ENCODE results near the gene AP1G2. TPM values are rescaled to one million over a fixed set of nuclear protein-coding genes. Genes with fewer than 3 reads are reported as not detected.

Gene AP1G2
- polyA plus RNA-seq, 1 donor from 2014 or later, result 127 TPM

DNA sequence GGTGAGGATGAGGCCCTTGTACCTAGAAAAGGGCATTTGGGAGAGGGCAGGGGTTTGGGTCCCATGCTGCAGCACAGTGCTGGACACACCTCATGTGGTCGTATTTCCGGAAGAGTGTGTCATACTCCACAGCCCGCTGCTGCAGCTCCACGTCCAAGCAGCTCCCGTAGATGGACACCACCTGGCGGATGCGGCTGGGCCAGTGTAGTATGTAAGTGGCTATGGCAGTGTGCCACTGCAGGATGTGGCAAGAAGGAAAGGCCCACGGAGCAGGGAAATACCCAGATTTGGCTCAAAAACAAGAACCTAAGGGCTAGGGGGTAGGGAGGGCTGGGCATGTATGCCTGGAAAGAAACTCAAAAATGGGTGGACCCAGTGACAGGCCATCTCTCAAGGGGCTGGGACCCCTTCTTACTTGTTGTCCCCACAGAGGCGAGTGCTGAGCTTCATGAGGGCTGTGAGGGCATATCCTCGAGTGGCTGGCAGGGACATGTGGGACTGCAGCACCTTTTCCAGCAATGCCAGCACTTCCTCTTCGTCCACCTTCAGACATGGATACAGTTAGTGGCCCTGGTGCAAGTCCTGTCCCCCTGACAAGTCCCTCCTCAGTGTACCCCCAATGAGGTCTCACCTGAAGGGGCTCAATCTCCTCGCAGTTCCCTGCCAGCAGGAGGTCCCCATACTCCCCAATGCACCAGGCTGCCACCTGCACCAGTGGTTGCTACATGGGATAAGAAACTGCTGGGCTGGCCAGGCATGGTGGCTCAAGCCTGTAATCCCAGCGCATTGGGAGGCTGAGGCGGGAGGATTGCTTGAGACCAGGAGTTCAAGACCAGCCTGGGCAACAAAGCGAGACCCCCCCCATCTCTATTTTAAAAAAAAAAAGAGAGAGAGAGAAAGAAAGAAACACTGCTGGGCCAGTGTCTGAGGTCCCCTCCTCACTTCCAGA lies 5.4 kb downstream of the AP1G2 start:
- Histone ChIP-seq H4K20me1 (ENCODE audit: insufficient read depth) (no peaks in the 10 kb centered on the region), H3K9ac (ENCODE audit: low read length) (peak overlapping the region; percentile 5), H3K9me3 (ENCODE audit: low read length) (no peaks in the 10 kb centered on the region), H3K9me2 (ENCODE audit: insufficient read depth, low read length) (no peaks in the 10 kb centered on the region), H3K27me3 (ENCODE audit: insufficient read depth, low read depth, low read length) (no peaks in the 10 kb centered on the region), H3K79me2 (replicated peaks; ENCODE audit: insufficient read depth, low read length) (peaks cover 7% of the 10 kb centered on the region), H3K36me3 (ENCODE audit: insufficient read depth, low read length) (no peaks in the 10 kb centered on the region), H3K27ac (ENCODE audit: low read length) (no peak overlapping the region), H2AFZ (ENCODE audit: low read depth, low read length) (no peak overlapping the region), H3F3A (ENCODE audit: insufficient read depth, low read length, poor library complexity, severe bottlenecking) (no peaks in the 10 kb centered on the region), H3K4me3 (ENCODE audit: low read length) (no peak overlapping the region), H3K4me2 (ENCODE audit: low read length) (no peak overlapping the region)
- TF ChIP-seq RAD21 (conservative IDR thresholded peaks at IDR 0.05), result no peak

- no peak overlapping the region for H3K4me3 ChIP-seq (ENCODE audit: low read length)
- no peaks in the 10 kb centered on the region for H3F3A ChIP-seq (ENCODE audit: insufficient read depth, low read length, poor library complexity, severe bottlenecking)
- H3K9me2 ChIP-seq (ENCODE audit: insufficient read depth, low read length), result no peaks in the 10 kb centered on the region
- TF ChIP-seq POLR2AphosphoS5 (IDR thresholded peaks at IDR 0.05) (no peak), MXI1 (conservative IDR thresholded peaks at IDR 0.05; ENCODE audit: poor library complexity, severe bottlenecking) (no peak), CTCF (IDR thresholded peaks at IDR 0.05; ENCODE audit: poor library complexity, severe bottlenecking) (no peak), RAD21 (conservative IDR thresholded peaks at IDR 0.05) (no peak), TAF1 (IDR thresholded peaks at IDR 0.05; ENCODE audit: low read depth) (no peak), EZH2 (IDR thresholded peaks at IDR 0.05; ENCODE audit: borderline replicate concordance, insufficient read depth, low read length, poor library complexity, severe bottlenecking) (no peak), REST (IDR thresholded peaks at IDR 0.05; ENCODE audit: borderline replicate concordance) (no peak), SMC3 (conservative IDR thresholded peaks at IDR 0.05; ENCODE audit: poor library complexity) (no peak), EP300 (conservative IDR thresholded peaks at IDR 0.05; ENCODE audit: poor library complexity, severe bottlenecking) (no peak)
- H3K79me2 ChIP-seq (replicated peaks; ENCODE audit: insufficient read depth, low read length), result peaks cover 16% of the 10 kb centered on the region
- no peak overlapping the region for H3K4me2 ChIP-seq (ENCODE audit: low read length)
- H2AFZ ChIP-seq (ENCODE audit: low read depth, low read length), result no peak overlapping the region
- no peaks in the 10 kb centered on the region for H3K36me3 ChIP-seq (ENCODE audit: insufficient read depth, low read length)
- H3K9ac ChIP-seq (ENCODE audit: low read length), result peak overlapping the region; percentile 15
- no peak overlapping the region for H3K27ac ChIP-seq (ENCODE audit: low read length)
- H3K9me3 ChIP-seq (ENCODE audit: low read length), result no peaks in the 10 kb centered on the region
- H3K27me3 ChIP-seq (ENCODE audit: insufficient read depth, low read depth, low read length), result no peaks in the 10 kb centered on the region
- H4K20me1 ChIP-seq (ENCODE audit: insufficient read depth), result no peaks in the 10 kb centered on the region
These were observed 6.3 kb downstream of the AP1G2 start for GRCh38 chr14:23561259-23561658.
